Ectodermal cell (in vitro differentiated cells): ENCODE data around the gene TMEM44.

ENCODE experiments used
- H3K27ac ChIP-seq: 2 replicates; pipeline ENCODE4 v1.7.0; 2013; ENCODE audit warnings: mild to moderate bottlenecking, low read depth, low read length; ENCODE audit not compliant: insufficient read depth, poor library complexity, severe bottlenecking
- H3K27me3 ChIP-seq: 2 replicates; pipeline ENCODE4 v1.7.0; 2013; ENCODE audit warnings: mild to moderate bottlenecking, low read length; ENCODE audit not compliant: insufficient read depth, control insufficient read depth, poor library complexity, severe bottlenecking
- H3K36me3 ChIP-seq: one replicate; pipeline ENCODE4 v1.7.0; 2013; ENCODE audit warnings: low read length; ENCODE audit not compliant: control insufficient read depth, insufficient read depth
- H3K4me1 ChIP-seq: one replicate; pipeline ENCODE4 v1.7.0; 2013; ENCODE audit warnings: low read length; ENCODE audit not compliant: control insufficient read depth, insufficient read depth
- H3K4me3 ChIP-seq: 2 replicates; pipeline ENCODE4 v1.7.0; 2013; ENCODE audit warnings: low read depth, low read length, control low read depth; ENCODE audit not compliant: insufficient read depth
- H3K9me3 ChIP-seq: 2 replicates; pipeline ENCODE4 v1.7.0; 2013; ENCODE audit warnings: mild to moderate bottlenecking, low read length, moderate library complexity; ENCODE audit not compliant: control insufficient read depth
- WGBS, 2 experiments: methylation state at CpG; one replicate each; pipeline ENCODE4 v1.1.7; 2013; ENCODE audit warnings: missing lambda C conversion rate in 2 of 2; 5-methylcytosine and 5-hydroxymethylcytosine counted together

Gene TMEM44

GRCh38 chr3:194671900-194672808 lies 38.9 kb upstream of the TMEM44 start, which contains the start of gene LSG1:
LSG1 (minus strand) TSS chr3:194672191; CDS start chr3:194672162, 29 bp downstream.
- whole genome bisulfite sequencing, 2 experiments: 0 to 1% methylated on average over 56 of the region's 57 CpGs
- peaks cover 12% of the 10 kb centered on the region for H3K36me3 ChIP-seq
- peaks cover 7% of the 10 kb centered on the region for H3K4me1 ChIP-seq
- peaks cover 24% of the 10 kb centered on the region for H3K27me3 ChIP-seq
- H3K27ac ChIP-seq: peak within 1 kb of the TSS; percentile 22
- peak within 1 kb of the TSS; percentile 77 for H3K4me3 ChIP-seq
- no peaks in the 10 kb centered on the region for H3K9me3 ChIP-seq

GRCh38 chr3:194671511-194671899 lies 38.3 kb upstream of the TMEM44 start:
- Histone ChIP-seq H3K27ac (no peak overlapping the region), H3K4me3 (peak overlapping the region; percentile 77)

GRCh38 chr3:194667363-194667762 lies 34.1 kb upstream of the TMEM44 start:
- H3K27ac ChIP-seq: no peak overlapping the region
- H3K4me1 ChIP-seq: peaks cover 7% of the 10 kb centered on the region
- no peaks in the 10 kb centered on the region for H3K27me3 ChIP-seq
- no peaks in the 10 kb centered on the region for H3K9me3 ChIP-seq
- no peak overlapping the region for H3K4me3 ChIP-seq
- H3K36me3 ChIP-seq: peaks cover 21% of the 10 kb centered on the region
- WGBS, 2 experiments: 79 to 81% methylated on average over 7 of the region's 7 CpGs

More at GRCh38 chr3:194671511-194671899, 38.3 kb upstream of the TMEM44 start:
- Histone ChIP-seq H3K4me1 (peaks cover 7% of the 10 kb centered on the region), H3K36me3 (peaks cover 12% of the 10 kb centered on the region), H3K9me3 (no peaks in the 10 kb centered on the region), H3K27me3 (peaks cover 24% of the 10 kb centered on the region)
- 0% methylated on average over 5 of the region's 5 CpGs for WGBS, 2 experiments

GRCh38 chr3:194664857-194665256 lies 31.6 kb upstream of the TMEM44 start:
- H3K4me3 ChIP-seq: no peak overlapping the region
- 96% methylated on average over 7 of the region's 7 CpGs for WGBS, 2 experiments
- no peaks in the 10 kb centered on the region for H3K27me3 ChIP-seq
- no peaks in the 10 kb centered on the region for H3K9me3 ChIP-seq
- H3K36me3 ChIP-seq: peaks cover 21% of the 10 kb centered on the region
- no peaks in the 10 kb centered on the region for H3K4me1 ChIP-seq
- no peak overlapping the region for H3K27ac ChIP-seq

- no peaks in the 10 kb centered on the region for H3K9me3 ChIP-seq
- H3K4me1 ChIP-seq: no peaks in the 10 kb centered on the region
- H3K27ac ChIP-seq: no peak overlapping the region
- 77 to 78% methylated on average over 6 of the region's 6 CpGs for WGBS, 2 experiments
- no peak overlapping the region for H3K4me3 ChIP-seq
- H3K27me3 ChIP-seq: no peaks in the 10 kb centered on the region
- H3K36me3 ChIP-seq: peaks cover 19% of the 10 kb centered on the region
These were observed 28.7 kb upstream of the TMEM44 start for GRCh38 chr3:194661946-194662345.

GRCh38 chr3:194661374-194661773 lies 28.2 kb upstream of the TMEM44 start:
- H3K9me3 ChIP-seq: no peaks in the 10 kb centered on the region
- WGBS, 2 experiments: 96 to 100% methylated on average over 2 to 3 of the region's 3 CpGs
- no peak overlapping the region for H3K4me3 ChIP-seq
- no peaks in the 10 kb centered on the region for H3K4me1 ChIP-seq
- peaks cover 19% of the 10 kb centered on the region for H3K36me3 ChIP-seq
- no peaks in the 10 kb centered on the region for H3K27me3 ChIP-seq
- no peak overlapping the region for H3K27ac ChIP-seq

- H3K4me3 ChIP-seq: no peak overlapping the region
- peaks cover 15% of the 10 kb centered on the region for H3K36me3 ChIP-seq
- WGBS, 2 experiments: 89 to 93% methylated on average over 7 of the region's 7 CpGs
- no peaks in the 10 kb centered on the region for H3K27me3 ChIP-seq
- H3K9me3 ChIP-seq: no peaks in the 10 kb centered on the region
- no peaks in the 10 kb centered on the region for H3K4me1 ChIP-seq
- no peak overlapping the region for H3K27ac ChIP-seq
These were observed 26.6 kb upstream of the TMEM44 start for GRCh38 chr3:194659778-194660177.

GRCh38 chr3:194658477-194659242 lies 25.4 kb upstream of the TMEM44 start:
- WGBS, 2 experiments: 92 to 93% methylated on average over 5 of the region's 5 CpGs

GRCh38 chr3:194657439-194657838 lies 24.2 kb upstream of the TMEM44 start:
- Histone ChIP-seq H3K4me1 (no peaks in the 10 kb centered on the region), H3K27me3 (no peaks in the 10 kb centered on the region), H3K4me3 (no peak overlapping the region), H3K9me3 (no peaks in the 10 kb centered on the region), H3K36me3 (peaks cover 14% of the 10 kb centered on the region), H3K27ac (no peak overlapping the region)
- 81 to 83% methylated on average over 7 of the region's 7 CpGs for WGBS, 2 experiments

More at GRCh38 chr3:194658477-194659242, 25.4 kb upstream of the TMEM44 start:
- H3K4me1 ChIP-seq: no peaks in the 10 kb centered on the region
- no peak overlapping the region for H3K4me3 ChIP-seq
- H3K27me3 ChIP-seq: no peaks in the 10 kb centered on the region
- H3K36me3 ChIP-seq: peaks cover 14% of the 10 kb centered on the region
- H3K9me3 ChIP-seq: no peaks in the 10 kb centered on the region
- H3K27ac ChIP-seq: no peak overlapping the region

GRCh38 chr3:194654443-194654842 lies 21.2 kb upstream of the TMEM44 start:
- no peaks in the 10 kb centered on the region for H3K4me1 ChIP-seq
- no peak overlapping the region for H3K4me3 ChIP-seq
- peaks cover 36% of the 10 kb centered on the region for H3K36me3 ChIP-seq
- H3K9me3 ChIP-seq: no peaks in the 10 kb centered on the region
- no peak overlapping the region for H3K27ac ChIP-seq
- H3K27me3 ChIP-seq: no peaks in the 10 kb centered on the region
- 86 to 87% methylated on average over 5 of the region's 5 CpGs for WGBS, 2 experiments
